ENCODE measurements around the gene MPDZ. TPM values are rescaled to one million over a fixed set of nuclear protein-coding genes. Genes with fewer than 3 reads are reported as not detected.
A peak's percentile ranks its signal among the peaks of the same experiment; 100 is the strongest.

Gene MPDZ
- total RNA-seq, 1 donor = 41.0 TPM

- no peak for TF ChIP-seq CTCF (IDR thresholded peaks at IDR 0.05; ENCODE audit: insufficient read depth, low read length)
- peak; percentile 77 for DNase-seq (ENCODE audit: low read depth)
- H3K4me3 ChIP-seq (ENCODE audit: low read depth, low read length) = no peak overlapping the region
Observed at GRCh38 chr9:13110766-13111417, 168.6 kb downstream of the MPDZ start.

GRCh38 chr9:13109781-13110180, 169.7 kb downstream of the MPDZ start:
- no peak for TF ChIP-seq CTCF (IDR thresholded peaks at IDR 0.05; ENCODE audit: insufficient read depth, low read length)
- no peak overlapping the region for H3K4me3 ChIP-seq (ENCODE audit: low read depth, low read length)
- DNase-seq (ENCODE audit: low read depth) = no peak

- no peak overlapping the region for H3K4me3 ChIP-seq (ENCODE audit: low read depth, low read length)
- no peak for DNase-seq (ENCODE audit: low read depth)
- TF ChIP-seq CTCF (IDR thresholded peaks at IDR 0.05; ENCODE audit: insufficient read depth, low read length) = no peak
Observed at GRCh38 chr9:13107008-13107407, 172.5 kb downstream of the MPDZ start.

GRCh38 chr9:13100914-13101572, 178.4 kb downstream of the MPDZ start:
- no peak for TF ChIP-seq CTCF (IDR thresholded peaks at IDR 0.05; ENCODE audit: insufficient read depth, low read length)
- no peak overlapping the region for H3K4me3 ChIP-seq (ENCODE audit: low read depth, low read length)
- DNase-seq (ENCODE audit: low read depth) = no peak

- DNase-seq (ENCODE audit: low read depth) = no peak
- TF ChIP-seq CTCF (IDR thresholded peaks at IDR 0.05; ENCODE audit: insufficient read depth, low read length) = no peak
- no peak overlapping the region for H3K4me3 ChIP-seq (ENCODE audit: low read depth, low read length)
Observed at GRCh38 chr9:13095056-13095455, 184.4 kb downstream of the MPDZ start.

- TF ChIP-seq CTCF (IDR thresholded peaks at IDR 0.05; ENCODE audit: insufficient read depth, low read length) = no peak
- H3K4me3 ChIP-seq (ENCODE audit: low read depth, low read length) = no peak overlapping the region
- peak; percentile 35 for DNase-seq (ENCODE audit: low read depth)
Observed at GRCh38 chr9:13090628-13091027, 188.9 kb downstream of the MPDZ start.
